Central memory CD8-positive, alpha-beta T cell (primary cell): ENCODE measurements around the gene SC5D.

Experiments
- ATAC-seq: fragments of 150-1000 bp; cut with Tn5 transposase; replicated peaks from 2 replicates; pipeline ENCODE4 v1.10.0; 2022; ENCODE audit warnings: mild to moderate bottlenecking, moderate FRiP score, moderate number of reproducible peaks; ENCODE audit not compliant: poor library complexity, severe bottlenecking; ENCODE audit errors: extremely low read depth
- DNase-seq, 2 donors: peaks; one replicate each; pipeline ENCODE4 v3.0.0; 2021; ENCODE audit warnings: low spot score in 2 of 2
- H3K27ac Mint-ChIP-seq: one replicate; pipeline ENCODE4 v1.8.0; 2022; ENCODE audit warnings: low read depth, mild to moderate bottlenecking, moderate library complexity, mixed read lengths
- H3K27me3 Mint-ChIP-seq: one replicate; pipeline ENCODE4 v1.8.0; 2022; ENCODE audit warnings: mixed read lengths
- H3K36me3 Mint-ChIP-seq: one replicate; pipeline ENCODE4 v1.8.0; 2022; ENCODE audit warnings: mild to moderate bottlenecking, moderate library complexity, mixed read lengths; ENCODE audit not compliant: insufficient read depth
- H3K4me1 Mint-ChIP-seq: one replicate; pipeline ENCODE4 v1.8.0; 2022; ENCODE audit warnings: mixed read lengths
- H3K4me3 Mint-ChIP-seq: one replicate; pipeline ENCODE4 v1.8.0; 2022; ENCODE audit warnings: mild to moderate bottlenecking, moderate library complexity, mixed read lengths
- H3K9me3 Mint-ChIP-seq: one replicate; pipeline ENCODE4 v1.8.0; 2022; ENCODE audit warnings: mixed read lengths

Gene SC5D, protein sequence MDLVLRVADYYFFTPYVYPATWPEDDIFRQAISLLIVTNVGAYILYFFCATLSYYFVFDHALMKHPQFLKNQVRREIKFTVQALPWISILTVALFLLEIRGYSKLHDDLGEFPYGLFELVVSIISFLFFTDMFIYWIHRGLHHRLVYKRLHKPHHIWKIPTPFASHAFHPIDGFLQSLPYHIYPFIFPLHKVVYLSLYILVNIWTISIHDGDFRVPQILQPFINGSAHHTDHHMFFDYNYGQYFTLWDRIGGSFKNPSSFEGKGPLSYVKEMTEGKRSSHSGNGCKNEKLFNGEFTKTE

DNA sequence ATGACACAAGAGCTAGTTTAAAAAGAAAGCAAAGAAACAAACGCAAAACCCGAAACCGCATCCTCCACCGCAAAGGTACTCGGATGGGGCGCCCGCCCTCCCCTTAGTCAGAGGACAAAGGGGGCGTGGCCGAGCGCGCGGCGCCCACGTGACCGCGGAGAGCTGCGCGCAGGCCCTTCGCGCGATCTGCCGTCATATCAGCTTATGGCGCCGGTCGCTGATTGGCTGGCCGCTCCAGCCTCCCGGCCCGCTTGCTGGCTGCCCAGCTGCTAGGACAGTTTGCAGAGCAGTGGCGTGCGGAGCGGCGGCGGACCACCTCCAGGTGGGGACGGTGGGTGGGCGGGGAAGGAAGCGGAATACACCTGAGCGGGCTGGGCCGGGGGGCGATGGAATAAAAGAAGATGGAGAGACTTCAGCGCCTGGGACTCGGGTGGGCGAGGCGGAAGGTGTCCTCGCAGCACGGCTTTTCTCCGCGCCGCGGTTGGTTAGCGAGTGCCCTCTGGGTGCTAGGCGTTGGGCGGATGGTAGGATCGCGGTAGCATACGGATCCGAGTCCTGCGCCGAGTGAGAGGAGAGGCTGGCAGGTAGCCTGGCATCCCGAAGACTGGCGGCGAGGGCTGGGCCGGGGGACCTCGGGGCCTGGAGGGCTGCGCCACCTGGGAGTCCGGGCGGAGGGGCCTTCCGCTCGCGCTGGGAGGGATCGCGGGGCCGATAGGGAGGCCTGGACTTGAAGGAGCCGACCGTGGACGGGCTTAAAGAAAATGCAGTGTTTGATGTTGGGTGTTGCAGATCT is at the start of gene SC5D:
Gene SC5D, plus strand, starts transcription at position 277 of the 793 bp plus-strand sequence. CDS start 10,605 bp downstream, outside the sequence.
- ATAC-seq (peak; percentile 90), DNase-seq (peak; percentile 89)
- Mint-ChIP-seq H3K4me3 (peak within 1 kb of the TSS; percentile 99), H3K4me1 (peaks cover 48% of the 10 kb centered on the region), H3K27me3 (peaks cover 2% of the 10 kb centered on the region), H3K27ac (peak within 1 kb of the TSS; percentile 98), H3K36me3 (peaks cover 14% of the 10 kb centered on the region), H3K9me3 (no peaks in the 10 kb centered on the region)

DNA sequence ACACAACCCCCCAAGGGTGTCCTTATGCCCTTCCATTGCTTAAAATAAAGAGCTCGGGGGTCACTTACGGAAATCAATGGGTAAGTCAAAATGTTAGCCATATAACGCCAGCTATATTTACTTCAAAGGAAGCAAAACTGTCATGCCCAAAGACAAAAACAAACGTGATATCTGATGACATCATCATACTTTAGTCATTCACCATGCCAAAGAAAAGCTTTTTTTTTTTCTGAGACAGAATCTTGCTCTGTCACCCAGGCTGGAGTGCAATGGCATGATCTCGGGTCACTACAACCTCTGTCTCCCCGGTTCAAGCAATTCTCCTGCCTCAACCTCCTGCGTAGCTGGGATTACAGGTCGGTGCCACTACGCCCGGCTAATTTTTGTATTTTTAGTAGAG is 47.7 kb upstream of the SC5D start:
- H3K4me3 Mint-ChIP-seq = no peak overlapping the region
- H3K27me3 Mint-ChIP-seq = no peaks in the 10 kb centered on the region
- ATAC-seq = no peak
- no peak for DNase-seq
- no peak overlapping the region for H3K27ac Mint-ChIP-seq
- no peaks in the 10 kb centered on the region for H3K9me3 Mint-ChIP-seq
- no peaks in the 10 kb centered on the region for H3K36me3 Mint-ChIP-seq
- no peaks in the 10 kb centered on the region for H3K4me1 Mint-ChIP-seq

DNA sequence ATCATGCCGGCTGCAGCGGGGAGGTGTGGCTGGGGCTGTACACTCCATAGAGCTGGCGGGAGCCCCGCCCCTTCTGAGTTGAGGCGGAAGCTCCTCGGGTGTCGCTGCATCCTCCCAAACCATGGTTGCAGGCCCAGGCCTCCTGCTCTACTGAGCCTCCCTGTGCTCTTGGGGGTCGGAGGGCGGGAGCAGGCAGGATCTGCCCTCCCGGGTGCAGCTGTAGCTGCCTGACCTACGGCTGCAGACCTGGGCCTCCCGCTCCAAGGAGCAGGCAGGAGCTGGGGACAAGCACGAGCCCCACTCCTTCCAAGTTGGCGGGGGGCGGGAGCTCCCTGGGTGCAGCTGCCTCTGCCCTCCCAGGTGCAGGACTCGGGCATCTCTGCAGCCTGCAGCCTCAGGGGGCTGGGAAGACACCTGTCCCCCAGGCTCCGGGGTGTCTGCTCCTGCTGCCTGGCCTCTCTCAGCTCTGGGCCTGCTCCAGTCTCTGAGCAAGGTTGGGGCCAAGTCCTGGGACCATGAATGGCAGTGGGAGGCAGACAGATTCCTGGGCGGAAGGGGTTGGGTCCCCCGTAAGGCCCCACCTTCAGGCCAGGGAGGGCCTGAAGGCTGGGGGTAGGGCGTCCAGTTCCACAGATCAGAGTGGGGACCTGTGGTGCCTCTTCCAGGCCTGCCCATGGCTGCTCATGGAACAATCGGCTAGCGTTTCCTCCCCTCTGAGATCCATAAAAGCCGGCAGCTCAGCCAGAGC is 46.4 kb upstream of the SC5D start:
- no peaks in the 10 kb centered on the region for H3K4me1 Mint-ChIP-seq
- H3K36me3 Mint-ChIP-seq = no peaks in the 10 kb centered on the region
- H3K27ac Mint-ChIP-seq = no peak overlapping the region
- DNase-seq (no peak), ATAC-seq (no peak)
- no peak overlapping the region for H3K4me3 Mint-ChIP-seq
- no peaks in the 10 kb centered on the region for H3K27me3 Mint-ChIP-seq
- H3K9me3 Mint-ChIP-seq = no peaks in the 10 kb centered on the region

DNA sequence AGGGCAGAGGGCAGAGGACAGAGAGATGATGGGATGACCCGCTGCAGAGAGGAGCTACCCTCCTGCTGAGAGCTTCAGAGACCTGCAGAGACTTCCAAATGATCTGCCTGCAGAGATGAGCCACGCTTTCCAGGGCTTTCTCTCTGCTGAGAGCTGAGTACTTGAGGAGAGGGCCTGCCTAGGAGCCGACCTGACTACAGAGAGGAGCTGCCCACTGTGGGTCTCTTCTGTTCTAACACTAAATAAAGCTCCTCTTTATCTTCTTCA is 45.9 kb upstream of the SC5D start:
- Mint-ChIP-seq H3K36me3 (no peaks in the 10 kb centered on the region), H3K9me3 (no peaks in the 10 kb centered on the region), H3K4me3 (no peak overlapping the region)

DNA sequence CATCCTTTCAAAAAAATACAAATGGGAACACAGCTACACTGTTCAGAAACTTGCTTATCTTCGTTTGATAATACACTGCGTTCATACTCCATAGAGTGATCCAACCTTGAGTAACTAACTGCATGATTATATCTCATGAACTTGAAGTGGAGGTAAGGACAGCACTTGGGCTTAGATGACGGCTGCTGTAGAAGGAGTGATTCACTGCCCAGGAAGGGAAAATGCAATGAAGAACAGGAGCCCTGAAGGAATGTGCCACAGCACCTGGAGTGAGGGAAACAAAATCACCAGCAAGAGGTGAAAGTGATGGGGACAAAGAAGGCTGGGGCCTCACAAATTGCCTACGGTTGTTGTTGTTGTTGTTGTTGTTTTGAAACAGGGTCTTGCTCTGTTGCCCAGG is 44.1 kb upstream of the SC5D start:
- Mint-ChIP-seq H3K27me3 (no peaks in the 10 kb centered on the region), H3K4me1 (no peaks in the 10 kb centered on the region), H3K36me3 (no peaks in the 10 kb centered on the region), H3K9me3 (no peaks in the 10 kb centered on the region), H3K4me3 (no peak overlapping the region), H3K27ac (no peak overlapping the region)
- ATAC-seq (no peak), DNase-seq (no peak)

More for the DNA sequence above, 45.9 kb upstream of the SC5D start:
- DNase-seq = no peak
- H3K4me1 Mint-ChIP-seq = no peaks in the 10 kb centered on the region
- no peak overlapping the region for H3K27ac Mint-ChIP-seq
- ATAC-seq = no peak
- no peaks in the 10 kb centered on the region for H3K27me3 Mint-ChIP-seq

DNA sequence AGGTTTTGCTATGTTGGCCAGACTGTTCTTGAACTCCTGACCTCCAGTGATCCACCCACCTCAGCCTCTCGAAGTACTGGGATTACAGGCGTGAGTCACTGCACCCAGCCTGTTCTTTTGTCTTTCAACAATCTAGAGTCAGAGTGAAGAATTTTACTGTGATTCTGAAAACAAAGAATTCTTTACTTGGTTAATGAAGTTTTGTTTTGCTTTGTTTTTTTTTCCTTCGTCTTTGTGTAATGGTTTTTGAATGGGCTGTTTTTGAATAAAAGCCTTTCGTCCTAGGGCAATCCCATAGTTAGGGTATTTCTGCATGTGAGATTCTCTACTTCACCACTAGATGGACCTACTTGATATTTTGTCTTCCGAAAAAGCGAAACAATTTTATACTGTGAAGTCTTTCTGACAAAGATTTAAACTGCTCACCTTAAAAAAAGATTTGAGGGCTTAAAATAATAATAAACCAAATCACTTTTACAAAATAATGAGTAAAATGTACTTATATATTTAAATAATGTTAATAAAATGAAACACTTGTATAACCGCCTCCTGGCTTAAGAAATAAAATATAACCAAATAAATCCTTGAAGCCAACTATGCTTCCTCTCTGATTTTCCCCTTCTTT is 43.4 kb upstream of the SC5D start:
- Mint-ChIP-seq H3K36me3 (no peaks in the 10 kb centered on the region), H3K27ac (no peak overlapping the region), H3K27me3 (peaks cover 5% of the 10 kb centered on the region), H3K9me3 (no peaks in the 10 kb centered on the region), H3K4me1 (no peaks in the 10 kb centered on the region), H3K4me3 (no peak overlapping the region)
- DNase-seq = no peak
- ATAC-seq = no peak

DNA sequence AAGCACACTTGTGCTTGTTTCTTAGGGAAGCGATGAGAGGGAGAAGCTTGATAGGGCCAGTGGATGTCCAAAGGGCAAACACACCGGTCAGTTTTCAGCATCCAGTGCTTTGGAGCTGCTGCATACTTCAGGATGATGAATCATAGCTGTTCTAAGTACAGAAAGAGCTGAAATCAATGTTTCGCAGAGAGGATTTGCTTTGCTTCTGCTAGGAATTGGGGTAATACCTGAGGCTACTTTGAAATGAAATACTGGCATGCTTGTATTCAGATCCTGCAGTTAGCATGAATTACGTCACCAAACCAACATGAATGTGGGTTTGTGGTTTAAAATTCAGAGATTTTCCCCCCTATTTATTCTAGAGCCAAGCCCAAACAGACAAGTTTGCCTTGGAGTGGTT is 41.7 kb upstream of the SC5D start:
- Mint-ChIP-seq H3K9me3 (no peaks in the 10 kb centered on the region), H3K36me3 (no peaks in the 10 kb centered on the region), H3K27me3 (peaks cover 6% of the 10 kb centered on the region), H3K27ac (no peak overlapping the region), H3K4me3 (no peak overlapping the region), H3K4me1 (no peaks in the 10 kb centered on the region)
- ATAC-seq (no peak), DNase-seq (no peak)

DNA sequence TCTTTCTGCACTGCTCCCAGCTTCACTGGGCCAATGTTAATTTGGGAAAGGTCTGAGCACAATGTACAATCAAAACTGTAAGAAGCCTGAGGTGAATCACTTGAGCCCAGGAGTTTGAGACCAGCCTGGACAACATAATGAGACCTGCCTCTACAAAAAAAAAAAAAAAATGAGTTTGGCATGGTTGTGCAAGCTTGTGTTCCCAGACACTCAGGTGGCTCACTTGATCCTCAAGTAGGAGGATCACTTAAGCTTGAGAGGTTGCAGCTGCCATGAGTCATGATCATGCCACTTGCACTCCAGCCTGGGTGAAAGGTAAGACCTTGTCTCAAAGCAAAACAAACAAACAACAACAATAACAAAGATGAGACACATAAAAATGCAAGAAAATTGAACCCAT is 38.6 kb upstream of the SC5D start:
- H3K4me3 Mint-ChIP-seq = no peak overlapping the region
- ATAC-seq = no peak
- DNase-seq = no peak
- peaks cover 6% of the 10 kb centered on the region for H3K27me3 Mint-ChIP-seq
- no peaks in the 10 kb centered on the region for H3K4me1 Mint-ChIP-seq
- no peaks in the 10 kb centered on the region for H3K9me3 Mint-ChIP-seq
- H3K36me3 Mint-ChIP-seq = no peaks in the 10 kb centered on the region
- H3K27ac Mint-ChIP-seq = no peak overlapping the region

DNA sequence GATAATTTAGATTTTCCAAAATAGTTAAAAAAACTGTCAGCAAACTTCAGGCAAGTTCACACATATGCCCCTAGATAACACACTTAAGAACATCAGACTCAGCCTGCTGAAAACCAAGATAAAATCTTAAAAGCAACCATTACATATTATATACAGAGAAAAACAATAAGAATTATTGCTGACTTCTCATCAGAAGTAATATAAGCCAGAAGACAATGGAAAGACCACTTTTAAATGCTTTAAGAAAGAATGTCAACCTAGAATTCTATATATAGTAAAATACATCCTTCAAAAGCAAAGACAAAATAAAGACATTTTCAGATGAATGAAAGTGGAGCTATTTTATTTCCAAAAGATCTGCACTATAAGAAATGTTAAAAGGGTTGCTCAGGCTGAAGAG is 37.8 kb upstream of the SC5D start:
- Mint-ChIP-seq H3K9me3 (no peaks in the 10 kb centered on the region), H3K27me3 (peaks cover 6% of the 10 kb centered on the region), H3K4me1 (no peaks in the 10 kb centered on the region), H3K36me3 (no peaks in the 10 kb centered on the region), H3K27ac (no peak overlapping the region), H3K4me3 (no peak overlapping the region)
- DNase-seq (no peak), ATAC-seq (no peak)

DNA sequence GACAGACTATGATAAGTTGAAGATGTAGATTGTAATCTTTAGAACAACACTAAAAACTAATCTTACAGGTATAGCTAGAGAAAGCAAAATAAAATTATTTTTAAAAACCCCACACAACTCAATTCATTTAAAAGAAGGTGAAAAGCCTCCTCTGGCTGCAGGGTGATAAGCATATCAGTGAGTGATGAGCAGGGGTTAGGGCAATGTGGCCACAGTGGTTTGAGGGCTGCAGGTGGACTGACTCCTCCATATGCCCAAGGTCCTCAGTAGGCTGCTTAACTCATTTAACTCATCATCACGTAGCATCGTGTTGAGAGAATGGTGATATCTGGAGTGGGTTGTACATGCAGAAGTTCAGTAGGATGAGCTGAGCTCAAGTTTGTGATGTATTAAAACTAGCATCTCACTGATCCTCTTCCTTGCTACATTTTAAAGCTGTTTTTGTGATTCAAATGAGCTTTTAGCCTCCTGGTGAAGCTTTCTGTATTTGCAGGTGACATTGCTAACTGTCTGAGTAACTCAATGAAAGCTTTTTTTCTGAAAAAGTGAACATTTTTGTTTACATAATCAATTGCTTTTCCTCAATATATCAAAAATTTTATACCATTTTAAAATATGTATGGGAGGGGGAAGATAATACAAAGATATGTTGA is 37.0 kb upstream of the SC5D start:
- no peaks in the 10 kb centered on the region for H3K36me3 Mint-ChIP-seq
- ATAC-seq (no peak), DNase-seq (no peak)
- no peak overlapping the region for H3K27ac Mint-ChIP-seq
- H3K4me3 Mint-ChIP-seq = no peak overlapping the region
- H3K4me1 Mint-ChIP-seq = no peaks in the 10 kb centered on the region
- H3K9me3 Mint-ChIP-seq = no peaks in the 10 kb centered on the region
- H3K27me3 Mint-ChIP-seq = peaks cover 8% of the 10 kb centered on the region

DNA sequence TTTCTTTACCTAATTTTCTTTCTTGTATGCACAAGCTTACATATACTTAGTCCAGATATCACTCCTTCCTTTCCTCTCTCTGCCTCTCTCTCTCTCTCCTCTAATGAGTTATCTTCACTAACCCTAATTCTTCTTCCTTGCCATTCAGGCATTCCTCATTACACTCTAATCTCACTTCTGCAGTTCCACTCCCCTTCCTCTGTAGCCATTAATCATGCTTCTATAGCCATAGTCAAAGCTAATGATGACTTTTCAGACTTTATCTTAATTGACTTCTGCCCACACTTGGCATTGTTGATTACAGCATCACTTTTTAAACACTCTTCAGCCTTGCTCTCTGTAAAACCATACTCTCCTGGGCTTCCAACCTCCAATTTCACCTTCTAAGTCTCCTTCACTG is 35.3 kb upstream of the SC5D start:
- H3K9me3 Mint-ChIP-seq = no peaks in the 10 kb centered on the region
- no peak overlapping the region for H3K4me3 Mint-ChIP-seq
- ATAC-seq = no peak
- H3K27ac Mint-ChIP-seq = no peak overlapping the region
- no peaks in the 10 kb centered on the region for H3K36me3 Mint-ChIP-seq
- peaks cover 25% of the 10 kb centered on the region for H3K27me3 Mint-ChIP-seq
- H3K4me1 Mint-ChIP-seq = no peaks in the 10 kb centered on the region
- DNase-seq = no peak

DNA sequence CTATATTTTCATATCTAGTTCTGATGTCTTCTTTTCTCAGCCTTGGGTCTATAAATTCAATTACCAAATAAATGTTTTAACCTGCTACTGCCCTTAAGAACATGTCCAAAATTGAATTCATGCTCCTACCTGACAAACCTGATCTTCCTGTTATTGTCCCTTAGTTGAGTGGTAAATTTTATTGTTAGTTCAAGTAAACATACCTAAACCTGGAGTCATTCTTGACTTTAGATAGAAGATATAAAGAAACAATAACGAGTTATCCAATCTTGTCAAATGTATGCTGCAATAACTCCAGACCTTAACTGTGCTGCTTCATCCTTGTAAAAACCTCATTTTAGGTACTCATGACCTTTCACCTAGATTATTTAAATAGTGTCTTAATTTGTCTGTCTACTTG is 34.6 kb upstream of the SC5D start:
- Mint-ChIP-seq H3K36me3 (no peaks in the 10 kb centered on the region), H3K9me3 (peaks cover 3% of the 10 kb centered on the region), H3K27ac (no peak overlapping the region), H3K27me3 (peaks cover 32% of the 10 kb centered on the region), H3K4me1 (no peaks in the 10 kb centered on the region), H3K4me3 (no peak overlapping the region)
- no peak for DNase-seq
- ATAC-seq = no peak
